Measurements from ENCODE around the gene ATP11A. TPM values are rescaled to one million over a fixed set of nuclear protein-coding genes. Genes with fewer than 3 reads are reported as not detected.

ATP11A gene
- total and polyA plus RNA-seq, 7 donors: 0.69 to 22.9 (median 9.6) TPM

GRCh38 chr13:112934078-112934477, 244.2 kb downstream of the ATP11A start:
- whole genome bisulfite sequencing, 2 donors: 54 to 88% methylated on average over 6 of the region's 6 CpGs
- intact Hi-C loops (cut with DNase I): no loop called here
- H3K4me1 ChIP-seq: peaks cover 0 to 14% (median 3%) of the 10 kb centered on the region in 4 donors

More at GRCh38 chr13:112934078-112934477, 244.2 kb downstream of the ATP11A start:
- no peaks in the 10 kb centered on the region for H3K36me3 ChIP-seq
- no peak overlapping the region for H3K27ac ChIP-seq
- no peak for TF ChIP-seq POLR2AphosphoS5 (IDR thresholded peaks at IDR 0.05)
- TF ChIP-seq EP300 (IDR thresholded peaks at IDR 0.05): no peak
- no peak for TF ChIP-seq POLR2A (IDR thresholded peaks at IDR 0.05)
- no peak for TF ChIP-seq CTCF (IDR thresholded peaks at IDR 0.05)
- H3K27me3 ChIP-seq: peaks cover 0 to 25% (median 24%) of the 10 kb centered on the region in 3 donors
- no peak overlapping the region for H3K4me3 ChIP-seq
- DNase-seq: no peak
- H3K9me3 ChIP-seq: no peaks in the 10 kb centered on the region

Other genes starting within 250 kb of the ATP11A start
- gene TUBGCP3, start 101.9 kb upstream of the ATP11A start, total RNA-seq: 10 to 100 TPM; 23.8 to 33.5 (median 24.4) TPM
- 10 to 100 TPM in 2 of 3 donors, 1 to 10 TPM in 1; 7.2 to 14.4 (median 13.4) TPM for gene TUBGCP3, start 101.9 kb upstream of the ATP11A start, polyA plus RNA-seq

All from sigmoid colon (tissue), 7 donors.